GM19324 (cell line): ENCODE results near the gene POLDIP2.

Experiments
- ATAC-seq: cut with Tn5 transposase; IDR thresholded peaks from one replicate; pipeline ENCODE4 v1.9.1; 2021; ENCODE audit warnings: mild to moderate bottlenecking, moderate library complexity; ENCODE audit not compliant: unreplicated experiment, low FRiP score

The POLDIP2 gene

DNA sequence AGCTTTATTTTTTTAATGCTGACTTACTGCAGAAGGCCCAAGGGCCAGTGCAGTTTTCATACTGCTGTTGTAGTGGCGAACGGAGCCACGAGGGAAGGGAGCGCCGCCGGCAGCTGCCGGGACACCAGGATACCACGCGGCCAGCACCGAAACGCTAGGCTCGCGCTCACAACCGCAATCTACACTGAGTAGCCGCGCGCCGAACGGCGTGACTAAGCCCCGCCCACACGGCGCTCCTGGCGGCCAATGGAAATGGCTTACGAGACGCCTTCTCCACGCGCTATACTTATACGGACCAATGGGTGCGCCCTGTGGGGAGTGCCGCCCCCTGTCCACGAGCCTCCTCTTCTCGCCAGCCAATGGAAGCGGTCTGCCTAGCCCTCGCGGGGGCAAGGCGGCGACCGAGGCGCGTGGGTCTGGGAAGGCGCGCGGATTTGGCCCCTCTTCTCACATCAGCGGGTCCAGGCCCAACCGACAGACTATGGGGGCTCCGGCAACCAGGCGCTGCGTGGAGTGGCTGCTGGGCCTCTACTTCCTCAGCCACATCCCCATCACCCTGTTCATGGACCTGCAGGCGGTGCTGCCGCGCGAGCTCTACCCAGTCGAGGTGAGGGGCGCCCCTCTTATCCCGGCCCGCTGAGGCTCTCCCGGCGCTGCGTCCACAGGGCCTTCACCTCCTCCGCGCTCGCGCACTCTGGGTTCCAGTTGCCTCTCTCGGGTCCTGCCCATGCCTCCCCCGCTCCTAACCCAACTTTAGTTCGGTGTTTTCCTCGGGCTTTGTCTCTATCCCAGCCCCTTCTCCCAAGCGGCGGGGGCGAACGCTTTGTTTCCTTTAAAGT lies 38.3 kb downstream of the POLDIP2 start, which contains the start of gene TMEM97:
Gene TMEM97, plus strand, starts transcription at position 442 of the 839 bp plus-strand sequence. Its CDS starts 40 bp downstream, at position 482.
- peak; percentile 98 for ATAC-seq

DNA sequence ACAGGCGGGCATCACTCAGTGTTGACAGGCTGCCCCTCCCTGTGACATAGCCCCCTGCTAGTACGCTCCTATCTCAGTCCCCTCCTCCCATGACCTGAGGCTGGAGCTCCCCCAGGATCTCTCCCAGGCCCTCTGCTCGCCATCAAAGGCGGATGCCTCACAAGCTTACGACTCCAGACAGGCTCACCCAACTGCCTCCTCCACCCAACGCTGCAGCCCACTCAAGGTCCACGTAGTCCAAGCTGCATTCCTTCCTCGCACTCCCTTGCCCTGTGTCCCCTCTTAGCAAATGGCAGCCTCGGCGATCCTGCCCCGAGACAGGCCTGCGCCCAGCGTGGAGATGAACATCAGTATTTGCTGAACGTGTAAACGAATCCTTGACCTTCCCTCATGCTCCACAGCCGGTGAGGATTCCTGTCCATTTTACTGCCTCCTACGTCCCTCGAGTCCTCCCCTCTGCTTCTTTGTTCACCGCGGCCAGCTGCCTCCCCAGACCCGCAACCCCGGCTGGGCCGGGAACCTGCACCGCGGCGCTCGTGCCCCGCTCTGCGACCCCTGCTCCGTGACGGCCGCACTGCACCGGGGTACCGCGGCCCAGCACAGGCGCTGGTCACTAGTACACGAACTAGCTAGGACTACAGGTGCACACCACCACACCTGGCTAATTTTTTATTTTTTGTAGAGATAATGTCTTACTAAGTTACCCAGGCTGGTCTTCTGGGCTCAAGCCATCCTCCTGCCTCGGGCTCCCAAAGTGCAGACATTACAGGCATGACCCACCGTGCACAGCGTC lies 39.2 kb downstream of the POLDIP2 start:
- ATAC-seq: peak; percentile 7

GRCh38 chr17:28317099-28317965 lies 40.0 kb downstream of the POLDIP2 start:
- ATAC-seq: no peak

DNA sequence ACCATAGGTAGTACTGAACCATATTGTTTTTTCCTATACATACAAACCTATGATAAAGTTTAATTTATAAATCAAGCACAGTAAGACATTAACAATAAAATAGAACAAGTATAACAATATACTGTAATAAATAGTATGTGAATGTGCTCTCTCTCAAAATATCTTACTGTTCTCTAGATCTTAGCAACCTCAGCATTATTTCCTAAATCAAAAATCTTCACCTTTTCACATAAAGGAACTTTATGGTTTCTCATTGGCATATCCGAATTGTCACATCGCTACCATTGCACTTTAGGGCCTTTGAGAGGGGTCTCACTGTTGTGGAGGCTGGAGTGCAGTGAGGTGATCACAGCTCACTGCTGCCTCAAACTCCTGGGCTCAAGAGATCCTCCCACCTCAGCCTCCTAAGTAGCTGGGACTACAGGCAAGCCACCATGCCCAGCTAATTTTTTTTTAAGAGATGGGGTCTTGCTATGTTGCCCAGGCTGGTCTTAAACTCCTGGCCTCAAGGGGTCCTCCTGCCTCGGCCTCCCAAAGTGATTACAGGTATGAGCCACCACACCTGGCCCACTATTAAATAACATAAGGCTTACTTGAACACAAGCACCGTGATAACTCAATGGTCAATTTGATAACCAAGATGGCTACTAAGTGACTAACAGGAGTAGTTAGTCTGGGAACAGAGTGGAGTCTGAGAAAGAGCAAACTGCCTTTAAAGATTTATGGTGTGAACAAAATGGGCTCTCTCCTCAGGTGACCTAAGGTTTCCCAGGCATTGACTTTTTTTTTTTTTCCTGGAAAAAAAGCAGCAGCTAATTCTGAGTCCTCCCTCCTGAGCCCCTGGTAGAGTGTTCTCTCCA lies 41.3 kb downstream of the POLDIP2 start:
- ATAC-seq: no peak

DNA sequence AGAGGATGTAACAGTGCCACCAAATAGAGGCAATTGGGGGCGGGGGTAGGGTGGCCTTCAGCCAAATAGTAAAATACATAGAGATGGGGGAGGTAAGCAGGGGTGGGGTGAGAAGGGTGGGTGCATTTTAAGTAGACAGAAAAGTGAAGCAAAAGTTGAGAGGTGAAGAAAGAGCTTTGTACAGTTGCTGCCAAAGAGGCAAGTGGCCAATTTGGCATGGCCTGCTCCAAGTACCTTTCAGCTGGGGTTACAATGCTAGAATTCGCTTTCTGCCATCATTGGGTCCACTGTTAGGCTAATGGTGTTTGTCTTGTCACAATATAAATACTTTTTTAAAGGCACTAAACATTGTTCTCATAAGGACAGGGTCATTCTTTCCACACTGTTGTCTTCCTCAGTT lies 43.5 kb downstream of the POLDIP2 start:
- no peak for ATAC-seq

DNA sequence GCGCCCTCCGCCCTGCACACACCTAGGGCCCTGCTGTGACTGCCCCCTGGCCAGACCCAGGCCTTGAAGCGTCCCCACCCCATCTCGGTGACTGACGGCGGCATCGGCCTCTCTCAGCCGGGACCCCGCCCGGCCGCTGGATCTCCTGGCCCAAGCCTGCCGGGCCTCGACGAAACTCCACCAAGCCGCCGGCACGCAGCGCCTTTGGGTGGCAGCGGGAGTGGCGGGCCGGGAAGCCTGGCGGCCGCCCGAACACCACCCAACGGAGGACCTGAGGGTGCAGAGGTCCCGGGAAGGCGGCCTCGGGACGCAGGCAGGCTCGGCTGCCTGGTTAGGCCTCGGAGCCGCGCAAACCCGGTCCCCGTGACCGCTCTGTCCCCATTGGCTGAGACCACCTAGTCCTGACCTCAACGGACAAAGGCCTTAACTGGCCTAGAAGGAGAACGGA lies 50.3 kb downstream of the POLDIP2 start:
- no peak for ATAC-seq

DNA sequence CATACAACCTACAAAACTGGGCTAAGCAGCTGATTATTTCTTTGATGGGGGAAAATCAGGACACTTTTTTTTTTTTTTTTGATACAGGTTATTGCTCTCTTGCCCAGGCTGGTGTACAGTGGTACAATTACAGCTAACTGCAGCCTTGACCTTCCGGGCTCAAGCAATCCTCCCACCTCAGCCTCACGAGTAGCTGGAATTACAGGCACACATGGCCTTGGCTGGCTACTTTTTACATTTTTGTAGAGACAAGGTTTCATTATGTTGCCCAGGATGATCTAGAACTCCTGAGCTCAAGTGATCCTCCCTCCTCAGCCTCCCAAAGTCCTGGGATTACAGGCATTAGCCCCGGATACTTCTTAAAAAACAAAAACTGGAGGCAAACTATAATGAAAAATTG lies 58.9 kb downstream of the POLDIP2 start:
- no peak for ATAC-seq
